Limb (tissue), 2 donors: ENCODE measurements around the gene OR2V2.

ENCODE experiments used
- DNase-seq, 2 donors: peaks; one replicate each; pipeline ENCODE4 v3.0.0-alpha.2; 2016; ENCODE audit errors: extremely low spot score in 2 of 2

Gene OR2V2

DNA sequence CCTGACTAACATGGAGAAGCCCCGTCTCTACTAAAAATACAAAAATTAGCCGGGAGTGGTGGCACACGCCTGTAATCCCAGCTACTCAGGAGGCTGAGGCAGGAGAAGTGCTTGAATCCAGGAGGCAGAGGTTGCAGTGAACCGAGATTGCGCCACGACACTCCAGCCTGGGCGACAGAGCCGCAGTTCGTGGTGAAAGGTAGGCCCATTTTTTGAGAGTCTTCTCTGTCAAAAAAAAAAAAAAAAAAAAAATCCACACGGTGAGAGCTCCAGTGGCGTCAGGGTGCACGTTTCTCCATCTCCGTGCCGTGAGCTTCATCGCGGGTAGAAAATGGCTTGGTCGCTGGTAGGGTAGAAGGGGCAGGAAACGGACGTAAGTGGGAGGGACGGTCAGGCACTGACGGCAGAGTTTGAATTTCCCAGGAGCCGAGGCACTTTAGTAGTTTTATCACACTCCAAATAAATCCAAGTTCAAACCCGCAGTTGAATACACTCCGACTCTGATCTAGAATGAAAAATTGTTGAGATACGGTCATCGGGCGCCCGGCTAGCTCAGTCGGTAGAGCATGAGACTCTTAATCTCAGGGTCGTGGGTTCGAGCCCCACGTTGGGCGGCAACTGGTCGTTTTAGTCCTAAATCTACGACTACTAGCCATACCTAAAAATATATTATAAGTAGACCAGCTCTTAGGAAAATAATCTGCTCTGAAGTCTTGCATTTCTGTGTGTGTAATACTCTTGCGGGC is 60.0 kb downstream of the OR2V2 start:
- DNase-seq: peak; percentile 84 to 92

DNA sequence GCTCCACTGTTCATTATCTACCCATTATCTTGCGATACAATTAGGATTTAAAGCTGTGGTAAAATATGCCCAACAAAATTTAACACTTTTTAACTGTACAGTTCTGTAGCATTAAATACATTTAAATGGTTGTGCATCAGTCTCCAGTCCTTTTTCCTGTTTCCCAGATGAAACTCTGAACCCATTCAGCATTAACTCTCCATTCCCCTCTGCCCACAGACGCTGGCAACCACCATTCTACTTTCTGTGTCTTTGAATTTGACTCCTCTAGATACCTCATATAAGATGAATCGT is 60.5 kb downstream of the OR2V2 start:
- DNase-seq: no peak
